ENCODE results near the gene TACR1.

GRCh38 chr2:75210409-75210808 lies 11.1 kb upstream of the TACR1 start:
- TF ChIP-seq CTCF (IDR thresholded peaks at IDR 0.05 in 2 of 3, conservative IDR thresholded peaks at IDR 0.05 in 1 of 3; ENCODE audit: borderline replicate concordance in 1 of 3, insufficient read depth in 1 of 3, low read depth in 2 of 3, low read length in 2 of 3) = no peak
- TF ChIP-seq POLR2AphosphoS5 (IDR thresholded peaks at IDR 0.05; ENCODE audit: low read depth, low read length) = no peak
- TF ChIP-seq POLR2A (IDR thresholded peaks at IDR 0.05; ENCODE audit: borderline replicate concordance, extremely low read depth, insufficient read depth, insufficient read length) = no peak

Data from HCT116 (cell line).